GM21717 (cell line): ENCODE results near the gene PCK2.

Source experiments
- ATAC-seq: cut with Tn5 transposase; IDR thresholded peaks from one replicate; pipeline ENCODE4 v1.9.1; 2021; ENCODE audit warnings: mild to moderate bottlenecking, moderate library complexity; ENCODE audit not compliant: unreplicated experiment

PCK2 gene

DNA sequence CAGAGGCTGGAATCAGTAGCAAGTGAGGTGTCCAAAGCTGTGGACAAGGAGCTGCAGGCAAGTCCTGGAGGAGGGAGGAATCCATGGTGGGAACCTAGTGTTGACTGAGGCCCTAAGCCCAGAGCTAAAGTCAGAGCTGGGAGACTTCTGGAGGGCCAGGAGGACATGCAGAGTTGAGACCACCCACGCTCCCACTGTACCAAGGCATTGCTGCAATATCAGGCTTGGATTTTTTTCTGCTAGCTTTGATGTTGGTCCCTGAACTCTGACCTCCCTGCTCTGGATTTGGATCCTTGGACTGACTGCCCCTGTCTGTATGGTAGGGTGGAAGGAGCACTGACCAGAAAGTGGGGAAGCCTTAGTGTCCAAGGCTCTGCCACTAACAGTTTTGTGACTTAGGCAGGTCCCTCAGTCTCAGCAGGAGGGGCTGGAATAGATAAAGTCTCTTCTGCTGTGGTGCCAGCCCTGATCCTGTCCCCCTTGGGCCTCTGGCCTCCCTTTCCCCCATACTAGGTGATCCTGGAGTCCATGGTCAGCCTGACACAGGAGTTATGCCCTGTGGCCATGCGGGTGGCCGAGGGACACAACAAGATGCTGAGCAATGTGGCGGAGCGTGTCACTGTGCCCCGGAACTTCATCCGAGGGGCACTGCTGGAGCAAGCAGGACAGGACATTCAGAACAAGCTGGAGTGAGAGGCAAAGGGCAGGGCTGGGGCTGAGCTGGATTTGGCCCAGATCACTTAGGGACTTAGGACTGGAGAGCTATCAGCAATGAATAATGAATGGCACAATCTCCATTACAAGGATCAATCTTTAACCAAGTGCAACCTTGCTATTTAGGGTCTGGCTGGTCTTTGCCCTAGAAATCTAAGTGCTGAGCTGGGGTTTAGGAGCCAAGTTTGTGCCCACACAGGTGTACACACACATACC, 32.9 kb upstream of the PCK2 start:
- no peak for ATAC-seq

GRCh38 chr14:24062216-24062980, 31.7 kb upstream of the PCK2 start:
- ATAC-seq = no peak

GRCh38 chr14:24063263-24063836, 30.8 kb upstream of the PCK2 start:
- no peak for ATAC-seq

DNA sequence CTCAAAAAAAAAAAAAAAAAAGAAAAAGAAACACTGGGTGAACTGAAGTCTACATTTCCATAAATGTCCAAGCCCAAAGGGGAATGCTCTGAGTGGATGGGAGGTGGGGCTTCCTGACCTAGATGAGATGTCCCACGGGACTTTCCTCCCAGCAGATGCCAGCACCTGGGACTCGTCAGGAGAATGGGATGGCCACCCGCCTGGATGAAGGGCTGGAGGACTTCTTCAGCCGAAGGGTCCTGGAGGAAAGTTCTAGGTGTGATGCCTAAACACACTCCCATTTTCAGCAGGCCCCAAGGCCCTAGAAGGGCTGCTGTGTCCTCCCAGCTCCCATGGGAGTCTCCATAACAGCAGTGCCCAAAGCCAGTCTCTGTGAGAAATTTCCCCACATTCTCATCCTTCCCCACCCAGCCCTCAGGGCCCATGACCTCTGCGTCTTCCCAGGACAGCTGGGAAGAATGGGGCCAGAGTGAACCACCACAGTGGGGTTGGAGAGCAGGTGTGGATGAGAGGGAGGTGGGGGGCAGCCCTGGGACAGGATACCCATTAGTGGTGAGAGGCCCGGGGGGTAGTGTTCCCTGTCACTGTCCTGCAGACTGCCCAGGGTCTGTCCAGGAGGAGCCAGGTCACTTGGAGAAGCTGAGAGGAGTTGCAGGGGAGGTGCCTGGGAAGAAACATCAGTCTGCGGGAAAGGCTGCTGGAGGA, 29.9 kb upstream of the PCK2 start:
- ATAC-seq = no peak

DNA sequence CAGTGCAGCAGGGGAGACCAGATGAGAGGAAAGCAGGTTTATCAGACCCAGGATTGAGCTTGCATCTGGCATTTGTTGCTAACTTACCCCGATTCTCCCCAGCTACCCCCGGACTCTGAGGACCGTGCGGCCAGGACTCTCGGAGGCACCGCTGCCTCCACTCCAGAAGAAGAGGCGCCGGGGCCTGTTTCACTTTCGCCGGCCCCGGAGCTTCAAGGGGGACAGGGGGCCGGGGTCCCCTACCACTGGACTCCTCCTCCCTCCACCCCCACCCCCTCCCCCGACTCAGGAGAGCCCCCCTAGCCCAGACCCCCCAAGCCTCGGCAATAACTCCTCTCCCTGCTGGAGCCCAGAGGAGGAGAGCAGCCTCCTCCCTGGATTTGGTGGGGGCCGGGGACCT, 29.3 kb upstream of the PCK2 start:
- no peak for ATAC-seq

- ATAC-seq = no peak
These were observed 28.7 kb upstream of the PCK2 start for GRCh38 chr14:24065408-24065807.

DNA sequence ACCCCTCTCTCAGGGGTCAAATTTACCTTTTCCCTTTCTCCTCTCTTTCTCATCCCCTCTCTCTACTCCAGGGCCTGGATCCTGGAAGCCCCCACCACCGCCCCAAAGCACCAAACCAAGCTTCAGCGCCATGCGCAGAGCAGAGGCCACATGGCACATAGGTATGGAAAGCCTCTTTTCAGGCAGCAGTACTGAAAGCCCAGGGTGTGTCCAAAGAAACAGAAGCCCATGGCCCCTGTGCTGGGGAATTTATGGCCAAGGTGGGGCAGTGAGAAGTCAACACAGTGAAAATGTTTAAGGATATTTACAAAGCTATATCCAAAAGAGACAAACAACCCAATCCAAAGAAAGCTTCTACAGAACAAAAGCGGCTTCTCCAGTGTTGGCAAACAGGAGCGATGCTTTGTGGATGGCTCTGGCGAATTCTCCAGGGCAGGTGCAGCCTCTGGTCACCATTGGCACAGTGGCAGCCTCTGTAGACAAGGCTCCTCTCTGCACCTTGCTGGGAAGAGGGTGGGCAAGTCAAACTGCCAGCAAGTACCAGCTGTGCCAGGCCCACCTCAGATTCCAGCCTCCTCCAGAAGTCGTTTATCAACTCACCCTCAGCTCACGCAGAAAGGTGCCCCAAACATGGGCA, 27.5 kb upstream of the PCK2 start:
- no peak for ATAC-seq

DNA sequence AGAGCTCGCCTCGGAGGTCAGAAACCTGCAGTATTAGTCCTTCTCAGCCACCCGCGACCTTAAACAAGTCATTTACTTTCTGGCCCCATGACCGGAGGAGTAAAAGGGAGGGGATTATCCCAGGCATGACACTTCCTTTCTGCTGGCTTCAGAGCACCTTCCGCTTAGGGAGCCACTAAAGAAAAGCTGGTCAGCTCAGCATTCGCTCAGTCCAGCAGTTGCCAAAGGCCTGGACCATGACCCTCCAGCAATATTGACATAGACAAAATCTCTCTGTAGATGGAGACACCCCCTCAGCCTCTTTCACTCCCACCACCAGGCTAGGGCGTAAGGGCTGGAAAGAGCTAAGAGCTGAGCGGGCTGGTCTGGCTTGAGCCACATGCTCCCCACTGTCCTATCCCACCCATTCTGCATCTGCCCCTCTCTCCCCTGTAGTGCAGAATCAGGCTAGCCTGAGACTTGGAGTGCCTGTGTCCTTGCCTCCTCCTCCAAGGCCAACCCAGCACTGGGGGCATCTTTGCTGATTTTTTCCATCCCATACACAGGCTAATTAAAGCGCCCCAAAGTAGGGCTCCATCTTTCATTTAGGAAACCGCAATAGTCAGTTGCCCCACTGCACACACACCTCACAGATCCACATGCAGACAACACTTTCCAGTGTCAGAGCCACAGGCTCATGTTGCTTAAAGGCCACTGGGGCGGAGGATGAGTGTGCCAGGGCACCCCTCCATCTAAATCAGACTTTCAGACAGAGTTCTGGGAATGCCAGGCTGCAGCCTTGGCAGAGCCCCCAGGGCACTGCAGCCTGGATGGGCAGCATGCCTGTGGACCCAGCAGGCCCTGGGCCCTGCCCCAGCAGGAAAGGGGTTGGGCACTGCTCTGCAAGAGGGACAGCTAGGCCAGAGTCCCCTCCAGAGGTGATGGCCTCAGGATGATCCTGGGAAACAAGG, 26.7 kb upstream of the PCK2 start:
- no peak for ATAC-seq

GRCh38 chr14:24068711-24069410, 25.2 kb upstream of the PCK2 start:
- ATAC-seq = no peak

GRCh38 chr14:24069411-24069735, 24.7 kb upstream of the PCK2 start:
- ATAC-seq = no peak

GRCh38 chr14:24070285-24071143, 23.6 kb upstream of the PCK2 start:
- no peak for ATAC-seq

GRCh38 chr14:24071144-24071697, 22.9 kb upstream of the PCK2 start, which contains the start of gene CPNE6:
Gene CPNE6, plus strand, starts transcription at chr14:24071562. Its CDS starts 1,375 bp downstream, at chr14:24072937.
- no peak for ATAC-seq

- ATAC-seq = no peak
These were observed 22.2 kb upstream of the PCK2 start for GRCh38 chr14:24071836-24072430.

- ATAC-seq = no peak
These were observed 21.7 kb upstream of the PCK2 start for GRCh38 chr14:24072436-24072835.

GRCh38 chr14:24072881-24073877, 20.9 kb upstream of the PCK2 start:
- no peak for ATAC-seq
